Epithelial cell of esophagus (primary cell): ENCODE results near the gene SRP9.
A peak's percentile ranks its signal among the peaks of the same experiment; 100 is the strongest.

ENCODE experiments used
- DNase-seq: peaks from one replicate; pipeline ENCODE4 v3.0.0; 2010; ENCODE audit warnings: low read depth
- H3K4me3 ChIP-seq: 2 replicates; pipeline ENCODE4 v1.5.1; 2011; ENCODE audit warnings: mild to moderate bottlenecking, low read length, control low read depth
- TF ChIP-seq, protein P1 (sequence below): IDR thresholded peaks from 2 replicates; pipeline ENCODE4 v1.5.1; 2011; ENCODE audit warnings: low read depth, mild to moderate bottlenecking, low read length, control low read depth, inconsistent platforms; ENCODE audit not compliant: insufficient read depth; ENCODE audit errors: missing control alignments

Gene SRP9

GRCh38 chr1:225777583-225778336, at the start of gene SRP9:
Gene SRP9 (plus strand): TSS chr1:225777826. CDS start chr1:225777941, 115 bp downstream.
- DNase-seq, result peak; percentile 99
- peak within 1 kb of the TSS; percentile 89 for H3K4me3 ChIP-seq
- TF ChIP-seq, protein P1, sequence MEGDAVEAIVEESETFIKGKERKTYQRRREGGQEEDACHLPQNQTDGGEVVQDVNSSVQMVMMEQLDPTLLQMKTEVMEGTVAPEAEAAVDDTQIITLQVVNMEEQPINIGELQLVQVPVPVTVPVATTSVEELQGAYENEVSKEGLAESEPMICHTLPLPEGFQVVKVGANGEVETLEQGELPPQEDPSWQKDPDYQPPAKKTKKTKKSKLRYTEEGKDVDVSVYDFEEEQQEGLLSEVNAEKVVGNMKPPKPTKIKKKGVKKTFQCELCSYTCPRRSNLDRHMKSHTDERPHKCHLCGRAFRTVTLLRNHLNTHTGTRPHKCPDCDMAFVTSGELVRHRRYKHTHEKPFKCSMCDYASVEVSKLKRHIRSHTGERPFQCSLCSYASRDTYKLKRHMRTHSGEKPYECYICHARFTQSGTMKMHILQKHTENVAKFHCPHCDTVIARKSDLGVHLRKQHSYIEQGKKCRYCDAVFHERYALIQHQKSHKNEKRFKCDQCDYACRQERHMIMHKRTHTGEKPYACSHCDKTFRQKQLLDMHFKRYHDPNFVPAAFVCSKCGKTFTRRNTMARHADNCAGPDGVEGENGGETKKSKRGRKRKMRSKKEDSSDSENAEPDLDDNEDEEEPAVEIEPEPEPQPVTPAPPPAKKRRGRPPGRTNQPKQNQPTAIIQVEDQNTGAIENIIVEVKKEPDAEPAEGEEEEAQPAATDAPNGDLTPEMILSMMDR, result peak; percentile 82

DNA sequence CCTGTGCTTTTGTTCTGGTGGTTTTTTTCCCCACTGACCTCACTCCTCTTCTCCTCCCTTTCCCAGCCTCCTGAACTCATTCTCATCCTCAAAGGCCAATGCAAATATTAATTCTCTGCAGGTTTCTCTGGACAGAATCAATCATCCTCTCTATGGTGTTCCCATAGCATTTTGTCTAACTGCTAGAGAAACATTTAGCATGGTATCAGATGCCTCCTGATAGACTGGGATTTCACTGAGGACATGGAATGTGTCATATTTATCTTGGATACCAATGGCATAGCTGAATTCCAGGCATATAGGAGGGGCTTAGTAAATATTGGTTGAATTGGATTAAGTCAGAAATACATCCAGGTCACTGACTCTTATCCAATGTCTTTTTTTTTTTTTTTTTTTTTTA, 46.1 kb upstream of the SRP9 start:
- DNase-seq, result no peak
- no peak overlapping the region for H3K4me3 ChIP-seq
- TF ChIP-seq, protein P1, result no peak

DNA sequence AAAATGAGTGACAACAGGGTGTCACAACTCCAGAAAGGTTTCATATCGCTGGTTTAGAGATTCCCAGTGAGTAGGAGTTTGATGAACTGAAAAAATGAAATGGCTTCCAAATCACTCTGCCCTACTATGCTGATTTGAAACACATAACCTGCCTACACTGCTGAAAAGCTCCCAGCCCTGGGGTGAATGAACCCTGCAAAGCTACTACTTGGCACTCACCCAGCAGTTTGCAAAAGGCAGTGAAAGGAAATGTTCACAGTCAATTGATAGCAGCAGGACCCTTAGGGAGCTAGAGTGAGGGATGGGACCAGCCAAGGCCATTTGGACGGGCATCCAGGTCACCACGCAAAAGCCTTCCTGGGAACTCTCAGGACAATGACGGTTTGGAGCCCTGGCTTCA, 44.4 kb upstream of the SRP9 start:
- no peak for DNase-seq
- no peak overlapping the region for H3K4me3 ChIP-seq
- TF ChIP-seq, protein P1, result no peak

DNA sequence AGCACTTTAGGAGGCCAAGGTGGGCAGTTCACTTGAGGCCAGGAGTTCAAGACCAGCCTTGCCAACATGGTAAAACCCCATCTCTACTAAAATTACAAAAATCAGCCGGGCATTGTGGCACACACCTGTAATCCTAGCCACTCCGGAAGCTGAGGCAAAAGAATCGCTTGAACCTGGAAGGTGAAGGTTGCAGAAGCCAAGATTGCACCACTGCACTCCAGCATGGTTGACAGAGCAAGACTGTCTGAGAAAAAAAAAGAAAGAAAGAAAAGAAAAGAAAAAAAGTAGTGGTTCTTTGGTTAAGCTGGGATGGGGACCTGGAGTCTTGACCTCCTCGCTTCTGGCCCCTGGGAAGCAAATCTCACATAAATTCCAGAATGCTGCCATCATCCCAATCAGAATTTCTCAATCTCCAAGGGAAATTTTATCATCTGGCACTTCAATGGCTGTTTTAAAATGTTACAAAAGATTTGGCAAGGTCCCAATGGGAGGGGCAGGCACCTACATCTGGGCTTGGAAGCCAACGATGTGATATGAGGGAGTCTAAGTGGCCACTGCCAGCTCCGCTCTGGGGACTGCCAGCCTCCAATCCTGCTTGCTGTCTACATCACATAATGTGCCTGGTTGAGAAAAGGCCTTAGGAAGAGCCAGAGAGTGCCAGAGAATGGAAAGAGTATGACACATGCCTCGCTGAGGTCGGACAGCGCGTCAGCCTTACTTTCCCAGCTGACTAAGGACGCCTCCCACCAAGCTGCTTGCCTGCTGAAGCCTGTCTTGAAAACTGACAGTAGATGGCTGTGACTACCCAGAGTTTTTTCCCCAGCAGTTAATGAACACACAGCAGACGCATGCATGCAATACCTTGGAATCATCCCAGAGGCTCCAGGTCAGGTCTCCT, 42.1 kb upstream of the SRP9 start:
- DNase-seq, result peak; percentile 99

GRCh38 chr1:225736437-225737098, 41.1 kb upstream of the SRP9 start:
- peak; percentile 23 for DNase-seq
- H3K4me3 ChIP-seq, result no peak overlapping the region
- TF ChIP-seq, protein P1, result no peak

More for the DNA sequence above, 42.1 kb upstream of the SRP9 start:
- no peak overlapping the region for H3K4me3 ChIP-seq
- TF ChIP-seq, protein P1, result peak; percentile 6

DNA sequence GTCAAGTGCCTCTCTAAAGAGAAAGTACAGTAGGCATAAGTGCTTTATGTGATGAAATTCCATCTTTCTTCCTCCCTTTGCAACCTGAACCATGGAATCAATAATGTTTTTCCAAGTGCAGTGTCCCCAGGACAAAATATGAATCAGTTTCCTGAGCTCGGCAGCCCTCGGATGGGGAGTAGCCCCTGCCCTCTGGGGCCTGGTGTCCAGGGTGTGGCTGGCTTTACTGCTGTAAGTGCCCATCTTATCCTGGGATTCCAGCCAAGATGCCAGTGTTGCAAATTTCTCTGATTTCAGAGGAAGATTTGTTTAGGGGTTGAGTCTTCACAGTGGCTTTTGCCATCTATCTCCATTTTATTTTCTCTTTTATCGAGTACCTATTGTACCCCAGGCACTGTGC, 40.5 kb upstream of the SRP9 start:
- peak; percentile 29 for DNase-seq
- no peak overlapping the region for H3K4me3 ChIP-seq
- TF ChIP-seq, protein P1, result no peak
